Fibroblast of villous mesenchyme (primary cell): ENCODE measurements around the gene ARHGAP5. TPM values are rescaled to one million over a fixed set of nuclear protein-coding genes. Genes with fewer than 3 reads are reported as not detected.

Experiments used
- DNase-seq: peaks from one replicate; pipeline ENCODE4 v3.0.0-alpha.2; 2010; ENCODE audit warnings: low read depth
- H3K4me3 ChIP-seq: 2 replicates; pipeline ENCODE4 v1.5.1; 2011; ENCODE audit warnings: low read depth, mild to moderate bottlenecking, low read length
- total RNA-seq: library from RNA; depleted of rRNA; stranded (reverse); fragments of >200 nt; gene quantifications from 2 replicates; pipeline ENCODE4 v1.2.3, GENCODE V29; 2012
- TF ChIP-seq, protein P1 (sequence below): IDR thresholded peaks from 2 replicates; pipeline ENCODE4 v1.5.1; 2012; ENCODE audit warnings: low read depth, mild to moderate bottlenecking, low read length; ENCODE audit not compliant: insufficient read depth

ARHGAP5 gene
- total RNA-seq, 1 donor: 166 TPM

GRCh38 chr14:32075672-32076277, 1.3 kb upstream of the ARHGAP5 start:
- peak; percentile 47 for DNase-seq
- TF ChIP-seq, protein P1, sequence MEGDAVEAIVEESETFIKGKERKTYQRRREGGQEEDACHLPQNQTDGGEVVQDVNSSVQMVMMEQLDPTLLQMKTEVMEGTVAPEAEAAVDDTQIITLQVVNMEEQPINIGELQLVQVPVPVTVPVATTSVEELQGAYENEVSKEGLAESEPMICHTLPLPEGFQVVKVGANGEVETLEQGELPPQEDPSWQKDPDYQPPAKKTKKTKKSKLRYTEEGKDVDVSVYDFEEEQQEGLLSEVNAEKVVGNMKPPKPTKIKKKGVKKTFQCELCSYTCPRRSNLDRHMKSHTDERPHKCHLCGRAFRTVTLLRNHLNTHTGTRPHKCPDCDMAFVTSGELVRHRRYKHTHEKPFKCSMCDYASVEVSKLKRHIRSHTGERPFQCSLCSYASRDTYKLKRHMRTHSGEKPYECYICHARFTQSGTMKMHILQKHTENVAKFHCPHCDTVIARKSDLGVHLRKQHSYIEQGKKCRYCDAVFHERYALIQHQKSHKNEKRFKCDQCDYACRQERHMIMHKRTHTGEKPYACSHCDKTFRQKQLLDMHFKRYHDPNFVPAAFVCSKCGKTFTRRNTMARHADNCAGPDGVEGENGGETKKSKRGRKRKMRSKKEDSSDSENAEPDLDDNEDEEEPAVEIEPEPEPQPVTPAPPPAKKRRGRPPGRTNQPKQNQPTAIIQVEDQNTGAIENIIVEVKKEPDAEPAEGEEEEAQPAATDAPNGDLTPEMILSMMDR: no peak
- peak overlapping the region; percentile 85 for H3K4me3 ChIP-seq

DNA sequence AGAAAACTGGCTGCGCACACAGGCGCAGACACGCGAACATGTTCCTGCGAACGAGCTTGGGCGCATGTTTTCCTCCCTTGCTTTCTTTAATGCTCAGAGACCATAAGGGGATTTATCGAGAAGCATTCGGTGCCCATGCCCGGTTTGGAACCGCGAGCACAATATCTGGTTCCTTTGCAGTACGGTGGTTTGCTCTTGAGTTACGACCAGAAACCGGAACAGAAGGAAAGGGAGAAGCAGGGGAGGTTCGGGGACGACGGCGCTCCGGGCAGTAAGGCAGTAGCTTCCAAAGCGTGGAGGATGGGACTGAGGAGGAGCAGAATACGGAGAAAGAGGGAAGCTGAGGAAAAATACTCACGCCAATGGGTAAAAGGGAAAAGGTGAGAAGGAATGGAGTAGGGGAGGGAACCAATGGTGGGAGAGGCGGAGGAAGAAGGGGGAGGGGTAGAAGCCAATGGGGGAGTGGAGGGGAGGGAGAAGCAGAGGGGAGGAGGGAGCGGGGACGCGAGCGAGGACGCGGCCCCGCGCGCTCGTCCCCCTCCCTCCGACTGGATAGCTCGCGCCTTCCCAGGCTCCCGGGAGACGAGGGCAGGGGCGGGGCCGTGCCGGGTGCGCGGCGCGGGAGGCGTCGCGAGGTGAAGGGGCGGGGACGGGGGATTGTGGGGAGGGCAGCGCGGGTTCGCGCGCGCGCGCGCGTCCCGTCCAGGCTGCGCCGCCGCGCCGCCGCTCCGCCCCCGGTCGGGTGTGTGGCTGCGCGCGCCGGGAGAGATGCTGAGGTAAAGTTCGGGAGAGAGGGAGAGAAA, 625 bp upstream of the ARHGAP5 start:
- H3K4me3 ChIP-seq: peak overlapping the region; percentile 91
- TF ChIP-seq, protein P1: no peak
- peak; percentile 97 for DNase-seq

DNA sequence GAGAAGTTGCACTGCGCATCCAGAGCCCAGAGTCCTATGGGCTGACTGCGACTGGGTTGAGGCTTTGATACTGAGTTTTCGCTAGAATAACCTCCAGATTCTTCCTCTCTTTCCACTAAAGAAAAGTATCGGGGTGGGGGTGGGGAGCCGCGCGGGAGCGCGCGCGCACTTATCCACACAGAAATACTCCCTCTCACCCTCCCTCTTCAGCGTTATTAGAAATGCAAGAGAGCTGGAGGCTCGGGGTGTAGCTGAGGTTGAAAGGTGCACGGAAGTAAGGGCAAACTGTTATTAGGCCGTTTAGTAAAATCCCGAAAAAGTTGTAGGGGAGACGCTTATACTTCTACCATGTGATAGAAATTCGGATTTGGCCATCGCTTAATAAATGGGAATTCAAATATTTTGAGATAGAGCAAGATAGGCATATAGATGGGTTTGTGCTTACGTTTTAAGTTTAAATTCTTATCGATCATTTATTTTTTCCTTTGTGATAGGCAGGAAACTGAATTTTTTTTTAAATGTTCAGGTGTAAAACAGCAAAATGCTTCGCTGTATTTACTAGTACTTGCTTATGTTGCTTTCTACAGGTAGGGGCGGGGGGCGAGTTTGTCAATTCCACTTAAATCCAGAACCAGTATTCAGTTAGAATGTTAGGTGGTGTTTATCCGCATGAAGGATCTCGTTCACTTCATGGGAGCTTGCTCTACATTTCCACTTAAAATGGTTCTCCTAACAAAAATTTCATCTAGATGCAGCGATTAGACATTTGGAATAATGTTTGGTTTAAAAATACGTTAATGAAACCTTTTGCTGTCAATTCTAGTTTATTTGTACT, 1.1 kb downstream of the ARHGAP5 start:
- DNase-seq: peak; percentile 51
- TF ChIP-seq, protein P1: no peak

DNA sequence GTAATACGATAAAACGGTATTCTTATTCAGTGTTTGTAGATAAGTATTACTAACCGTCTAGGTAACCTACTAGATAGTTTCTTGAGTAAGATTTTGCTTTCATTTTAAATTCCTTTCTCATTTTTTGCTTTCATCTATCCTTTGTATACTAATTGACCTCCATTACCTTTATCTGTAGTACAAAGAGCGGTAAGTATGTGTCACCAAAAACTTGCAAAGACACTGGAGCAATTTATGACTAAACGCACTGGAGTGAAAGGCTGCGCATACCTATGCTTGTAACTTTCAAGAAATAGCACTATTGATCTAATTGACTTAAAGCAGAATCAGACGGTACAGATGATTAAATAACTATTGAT, 1.7 kb downstream of the ARHGAP5 start:
- peak overlapping the region; percentile 91 for H3K4me3 ChIP-seq
- peak; percentile 22 for DNase-seq
- TF ChIP-seq, protein P1: no peak

More for the DNA sequence above, 1.1 kb downstream of the ARHGAP5 start:
- peak overlapping the region; percentile 91 for H3K4me3 ChIP-seq

DNA sequence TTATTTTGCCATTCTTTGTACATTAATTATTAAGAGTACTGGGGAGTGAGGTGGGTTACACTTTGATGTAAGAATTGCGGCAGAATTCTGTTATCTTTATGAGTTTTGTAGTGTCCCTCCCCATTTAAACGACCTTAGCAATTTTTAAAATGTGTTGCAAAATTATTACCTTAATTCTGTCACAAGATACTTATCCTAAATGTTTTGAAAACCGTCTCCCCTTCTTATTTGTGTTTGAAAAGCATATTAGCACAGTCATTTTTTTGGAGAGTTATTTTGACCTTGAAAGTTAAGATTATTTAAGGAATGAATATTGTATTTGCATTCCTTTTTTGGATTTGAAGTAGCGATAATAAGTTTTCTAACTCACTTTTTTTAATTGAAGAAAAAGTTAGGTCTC, 2.2 kb downstream of the ARHGAP5 start:
- H3K4me3 ChIP-seq: peak overlapping the region; percentile 91
- TF ChIP-seq, protein P1: no peak
- no peak for DNase-seq

DNA sequence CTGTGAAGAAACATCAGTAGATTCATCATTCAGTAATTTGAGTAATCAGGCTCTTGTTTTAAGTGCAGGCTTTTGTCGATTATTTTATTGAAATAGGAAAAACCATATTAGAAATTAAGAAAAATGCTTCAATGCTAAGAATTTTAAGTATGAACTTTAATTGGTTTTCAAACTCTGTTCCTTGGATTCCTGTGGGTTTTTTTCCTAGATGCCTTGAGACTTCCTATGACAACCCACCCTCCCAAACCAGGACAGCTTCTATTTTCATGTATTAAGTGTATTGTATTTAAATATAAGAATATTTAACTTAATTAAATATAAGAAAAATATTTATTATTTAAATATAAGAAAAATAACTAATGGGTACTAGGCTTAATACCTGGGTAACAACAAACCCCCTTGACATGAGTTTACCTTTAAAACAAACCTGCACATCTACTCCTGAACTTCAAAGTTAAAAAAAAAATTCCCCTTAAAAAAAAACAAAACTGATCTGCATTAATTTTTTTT, 3.0 kb downstream of the ARHGAP5 start:
- H3K4me3 ChIP-seq: no peak overlapping the region
- TF ChIP-seq, protein P1: no peak
- DNase-seq: no peak
